Ovary (tissue), 3 donors: Measurements from ENCODE around the gene SPATA3.

Source experiments
- CTCF ChIP-seq, 3 donors: fragments of 450-650 bp in 2 of 3; fragments of 200-600 bp in 1 of 3; IDR thresholded peaks; one replicate each; pipeline versions ENCODE4 v1.5.1 to v1.8.0; 2016 to 2022; ENCODE audit warnings: antibody characterized with exemption in 3 of 3, mild to moderate bottlenecking in 1 of 3
- EP300 ChIP-seq: sonication (generic); formaldehyde crosslinking; IDR thresholded peaks from one replicate; pipeline ENCODE4 v1.6.1; 2017; ENCODE audit warnings: antibody characterized with exemption
- POLR2A ChIP-seq: fragments of 450-650 bp; IDR thresholded peaks from one replicate; pipeline ENCODE4 v1.6.1; 2017; ENCODE audit warnings: antibody characterized with exemption, mild to moderate bottlenecking, moderate library complexity
- donor health status: DM: no; HTN: no; CAD: no.

- no peak for TF ChIP-seq CTCF (IDR thresholded peaks at IDR 0.05)
- TF ChIP-seq POLR2A: no peak
- TF ChIP-seq EP300: no peak
These were observed 40.2 kb downstream of the SPATA3 start for GRCh38 chr2:231036131-231036530.
